ENCODE results near the gene FLNA.
A peak's percentile ranks its signal among the peaks of the same experiment; 100 is the strongest.
"Not testable (repeated sequence)": the region's sequence is repeated elsewhere in the genome, so short reads cannot be mapped to it uniquely, and the experiment has no call there.

The FLNA gene

GRCh38 chrX:154402622-154403127 is 28.2 kb upstream of the FLNA start:
- no peak for DNase-seq (ENCODE audit: low read depth in 1 of 2, low spot score in 1 of 2)
- TF ChIP-seq POLR2AphosphoS5 (IDR thresholded peaks at IDR 0.05; ENCODE audit: low read depth) = no peak
- no peak for TF ChIP-seq CTCF (IDR thresholded peaks at IDR 0.05; ENCODE audit: insufficient read depth, low read length)
- TF ChIP-seq REST (IDR thresholded peaks at IDR 0.05; ENCODE audit: insufficient replicate concordance, low read depth) = no peak
- no peak for TF ChIP-seq GABPA (IDR thresholded peaks at IDR 0.05; ENCODE audit: low read depth)
- TF ChIP-seq SPI1 (IDR thresholded peaks at IDR 0.05; ENCODE audit: borderline replicate concordance, low read depth) = no peak
- H3K4me3 ChIP-seq (replicated peaks; ENCODE audit: insufficient read depth, low read length) = no peak overlapping the region
- H3K27ac ChIP-seq (replicated peaks) = no peak overlapping the region
- no peaks in the 10 kb centered on the region for H3K27me3 ChIP-seq (ENCODE audit: insufficient read depth, poor library complexity, severe bottlenecking)

- no peak for DNase-seq (ENCODE audit: low read depth in 1 of 2, low spot score in 1 of 2)
- TF ChIP-seq POLR2AphosphoS5 (IDR thresholded peaks at IDR 0.05; ENCODE audit: low read depth) (no peak), GABPA (IDR thresholded peaks at IDR 0.05; ENCODE audit: low read depth) (no peak), CTCF (IDR thresholded peaks at IDR 0.05; ENCODE audit: insufficient read depth, low read length) (no peak), REST (IDR thresholded peaks at IDR 0.05; ENCODE audit: insufficient replicate concordance, low read depth) (no peak), SPI1 (IDR thresholded peaks at IDR 0.05; ENCODE audit: borderline replicate concordance, low read depth) (no peak)
- H3K27ac ChIP-seq (replicated peaks) = no peak overlapping the region
Measured at GRCh38 chrX:154401918-154402621, 27.6 kb upstream of the FLNA start.

GRCh38 chrX:154401045-154401799 is 26.8 kb upstream of the FLNA start:
- no peak for TF ChIP-seq GABPA (IDR thresholded peaks at IDR 0.05; ENCODE audit: low read depth)
- TF ChIP-seq POLR2AphosphoS5 (IDR thresholded peaks at IDR 0.05; ENCODE audit: low read depth) = peak; percentile 98
- no peak for TF ChIP-seq CTCF (IDR thresholded peaks at IDR 0.05; ENCODE audit: insufficient read depth, low read length)
- TF ChIP-seq SPI1 (IDR thresholded peaks at IDR 0.05; ENCODE audit: borderline replicate concordance, low read depth) = no peak
- peak in 1 of 2 experiments; percentile 18 for DNase-seq (ENCODE audit: low read depth in 1 of 2, low spot score in 1 of 2)
- no peak overlapping the region for H3K4me3 ChIP-seq (replicated peaks; ENCODE audit: insufficient read depth, low read length)
- H3K27ac ChIP-seq (replicated peaks) = no peak overlapping the region
- H3K27me3 ChIP-seq (ENCODE audit: insufficient read depth, poor library complexity, severe bottlenecking) = no peaks in the 10 kb centered on the region

More at GRCh38 chrX:154401918-154402621, 27.6 kb upstream of the FLNA start:
- no peak overlapping the region for H3K4me3 ChIP-seq (replicated peaks; ENCODE audit: insufficient read depth, low read length)
- H3K27me3 ChIP-seq (ENCODE audit: insufficient read depth, poor library complexity, severe bottlenecking) = no peaks in the 10 kb centered on the region

GRCh38 chrX:154400369-154400817 is 26.0 kb upstream of the FLNA start:
- not testable (repeated sequence) for H3K4me3 ChIP-seq (replicated peaks; ENCODE audit: insufficient read depth, low read length); H3K27ac ChIP-seq (replicated peaks); H3K27me3 ChIP-seq (ENCODE audit: insufficient read depth, poor library complexity, severe bottlenecking); DNase-seq (ENCODE audit: low read depth in 1 of 2, low spot score in 1 of 2)

All from HL-60 (cell line).